Measurements from ENCODE around the gene EIF4H. TPM values are rescaled to one million over a fixed set of nuclear protein-coding genes. Genes with fewer than 3 reads are reported as not detected.
A peak's percentile ranks its signal among the peaks of the same experiment; 100 is the strongest.
"Not testable (repeated sequence)": the region's sequence is repeated elsewhere in the genome, so short reads cannot be mapped to it uniquely, and the experiment has no call there.

EIF4H gene
- total RNA-seq, 1 donor from 2014 or later: 237 TPM

DNA sequence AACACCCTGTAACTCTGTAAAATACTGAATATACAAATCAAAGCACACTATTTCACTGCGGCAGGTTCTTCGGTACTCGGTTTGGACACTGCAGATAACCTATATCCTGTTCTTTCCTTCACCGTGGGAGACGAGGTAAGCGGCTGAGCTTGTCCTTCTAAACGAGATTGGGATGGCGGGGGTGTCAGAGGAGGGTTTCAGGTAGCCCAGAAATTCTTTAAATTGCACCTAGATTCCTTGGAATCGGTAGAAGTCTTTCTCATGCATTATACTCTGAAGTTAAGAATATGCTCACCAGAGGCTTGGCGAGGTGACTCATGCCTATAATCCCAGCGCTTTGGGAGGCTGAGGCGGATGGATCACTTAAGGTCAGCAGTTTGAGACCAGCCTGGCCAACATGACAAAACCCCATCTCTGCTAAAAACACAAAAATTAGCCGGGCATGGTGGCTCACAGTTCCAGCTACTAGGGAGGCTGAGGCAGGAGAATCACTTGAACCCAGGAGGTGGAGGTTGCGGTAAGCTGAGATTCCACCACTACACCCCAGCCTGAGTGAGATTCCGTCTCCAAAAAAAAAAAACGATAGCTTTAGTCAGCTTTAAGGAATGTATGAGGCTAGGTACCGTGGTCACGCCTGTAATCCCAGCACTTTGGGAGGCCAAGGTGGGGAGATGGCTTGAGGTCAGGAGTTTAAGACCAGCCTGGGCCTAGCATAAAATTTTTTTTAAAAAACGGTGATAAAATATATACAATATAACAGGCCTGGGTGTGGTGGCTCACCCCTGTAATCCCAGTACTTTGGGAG, 25.6 kb downstream of the EIF4H start:
- DNase-seq (ENCODE audit: low spot score): no peak

DNA sequence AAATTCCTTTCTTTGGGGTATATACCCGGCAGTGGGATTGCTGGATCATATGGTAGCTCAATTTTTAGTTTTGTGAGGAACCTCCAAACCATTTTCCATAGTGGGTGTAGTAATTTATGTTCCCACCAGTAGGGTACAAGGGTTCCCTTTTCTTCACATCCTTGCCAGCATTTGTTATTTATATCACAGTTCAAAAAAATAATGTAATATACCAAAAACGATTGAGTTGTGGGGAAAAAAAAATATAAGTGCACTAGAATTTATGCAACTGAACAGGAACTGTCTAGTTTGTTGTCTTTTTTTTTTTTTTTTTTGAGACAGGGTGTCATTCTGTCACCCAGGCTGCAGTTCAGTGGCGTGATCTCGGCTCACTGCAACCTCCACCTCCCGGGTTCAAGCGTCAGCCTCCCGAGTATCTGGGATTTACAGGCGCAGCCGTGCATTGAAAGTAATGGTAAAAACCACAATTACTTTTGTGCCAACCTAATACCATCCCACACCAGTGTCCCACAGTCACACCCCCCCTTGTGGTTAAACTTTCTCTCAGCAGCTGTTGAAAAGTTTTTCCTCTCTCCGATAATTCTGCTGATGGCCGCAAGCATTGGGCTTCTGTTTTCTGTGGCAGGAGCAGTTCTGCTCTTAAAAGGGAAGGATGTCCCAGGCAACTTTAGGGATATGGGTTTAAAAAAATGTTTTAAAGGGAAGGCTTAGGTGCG, 28.8 kb downstream of the EIF4H start:
- DNase-seq (ENCODE audit: low spot score): no peak

DNA sequence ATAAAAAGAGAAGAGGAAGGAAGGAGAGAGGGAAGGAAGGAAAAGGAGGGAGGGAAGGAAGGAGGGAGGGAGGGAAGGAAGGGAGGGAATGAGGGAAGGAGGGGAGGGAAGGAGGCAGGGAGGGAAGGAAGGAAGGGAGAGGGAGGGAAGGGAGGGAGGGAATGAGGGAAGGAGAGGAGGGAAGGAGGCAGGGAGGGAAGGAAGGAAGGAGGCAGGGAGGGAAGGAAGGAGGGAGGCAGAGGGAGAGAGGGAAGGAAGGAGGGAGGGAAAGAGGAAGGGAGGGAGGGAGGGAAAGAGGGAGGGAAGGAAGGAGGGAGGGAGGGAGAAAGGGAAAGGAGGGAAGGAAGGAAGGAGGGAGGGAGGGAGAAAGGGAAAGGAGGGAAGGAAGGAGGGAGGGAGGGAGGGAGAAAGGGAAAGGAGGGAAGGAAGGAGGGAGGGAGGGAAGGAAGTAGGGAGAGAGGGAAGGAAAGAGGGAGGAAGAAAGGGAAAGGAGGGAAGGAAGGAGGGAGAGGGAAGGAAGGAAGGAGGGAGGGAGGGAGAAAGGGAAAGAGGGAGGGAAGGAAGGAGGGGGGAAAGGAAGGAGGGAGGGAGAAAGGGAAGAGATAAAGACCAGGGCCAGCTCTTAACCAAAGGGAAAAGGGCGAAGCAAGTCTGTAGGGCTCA, 29.9 kb downstream of the EIF4H start:
- DNase-seq (ENCODE audit: low spot score): no peak

DNA sequence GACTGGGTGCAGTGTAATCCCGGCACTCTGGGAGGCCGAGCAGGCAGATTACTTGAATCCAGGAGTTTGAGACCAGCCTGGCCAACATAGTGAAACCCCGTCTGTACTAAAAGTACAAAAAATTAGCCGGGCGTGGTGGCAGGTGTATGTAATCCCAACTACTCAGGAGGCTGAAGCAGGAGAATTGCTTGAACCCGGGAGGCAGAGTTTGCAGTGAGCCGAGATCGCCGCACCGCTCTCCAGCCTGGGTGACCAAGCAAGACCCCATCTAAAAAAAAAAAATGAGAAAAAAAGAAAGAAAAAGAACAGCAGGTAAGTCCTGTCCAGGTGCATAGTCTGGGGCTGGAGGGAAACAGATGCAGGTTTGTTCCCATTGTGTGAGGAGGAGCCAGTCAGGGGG, 31.9 kb downstream of the EIF4H start:
- DNase-seq (ENCODE audit: low spot score): not testable (repeated sequence)

DNA sequence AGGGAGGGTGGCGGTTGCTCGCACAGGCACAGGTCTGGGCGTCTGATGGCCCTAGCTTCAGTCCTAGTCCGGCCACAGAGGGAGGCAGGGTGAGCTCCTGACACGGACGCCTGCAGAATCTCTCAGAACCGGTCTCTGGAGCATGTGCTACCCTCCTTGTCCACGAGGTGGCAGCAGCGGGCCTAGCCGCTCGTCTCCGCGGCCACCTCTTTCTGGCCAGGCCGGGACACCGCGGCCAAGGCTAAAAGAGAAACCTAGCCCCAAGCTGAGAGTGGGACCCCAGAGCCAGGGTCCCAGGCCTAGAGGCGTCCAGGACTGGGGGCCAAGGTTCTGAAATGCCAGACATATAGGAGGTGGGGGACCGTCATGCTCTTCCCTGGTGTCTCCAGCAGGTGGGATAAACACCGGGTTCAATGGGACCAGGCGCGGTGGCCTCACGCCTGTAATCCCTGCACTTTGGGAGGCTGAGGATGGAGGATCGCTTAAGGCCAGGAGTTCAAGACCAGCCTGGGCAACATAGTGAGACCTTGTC, 32.5 kb downstream of the EIF4H start:
- DNase-seq (ENCODE audit: low spot score): peak; percentile 88

DNA sequence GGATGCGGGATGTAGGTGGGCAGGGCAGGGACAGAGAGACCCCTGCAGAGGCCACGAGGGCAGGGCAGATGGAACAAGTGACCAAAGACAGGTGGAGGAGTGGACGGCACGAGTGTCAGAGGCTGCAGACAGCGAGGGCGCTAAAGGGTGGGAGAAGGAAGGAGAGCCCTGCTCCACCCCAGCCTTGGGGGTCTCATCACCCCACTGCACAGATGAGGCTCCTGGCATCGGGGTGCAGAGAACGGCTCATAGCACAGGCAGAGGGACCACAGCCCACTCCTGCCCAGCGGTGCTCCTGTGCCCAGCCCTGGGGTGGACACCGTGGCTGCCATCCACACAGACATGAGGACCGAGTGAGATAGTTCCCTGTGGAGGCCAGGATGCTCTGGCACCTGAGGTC, 33.4 kb downstream of the EIF4H start:
- DNase-seq (ENCODE audit: low spot score): no peak

DNA sequence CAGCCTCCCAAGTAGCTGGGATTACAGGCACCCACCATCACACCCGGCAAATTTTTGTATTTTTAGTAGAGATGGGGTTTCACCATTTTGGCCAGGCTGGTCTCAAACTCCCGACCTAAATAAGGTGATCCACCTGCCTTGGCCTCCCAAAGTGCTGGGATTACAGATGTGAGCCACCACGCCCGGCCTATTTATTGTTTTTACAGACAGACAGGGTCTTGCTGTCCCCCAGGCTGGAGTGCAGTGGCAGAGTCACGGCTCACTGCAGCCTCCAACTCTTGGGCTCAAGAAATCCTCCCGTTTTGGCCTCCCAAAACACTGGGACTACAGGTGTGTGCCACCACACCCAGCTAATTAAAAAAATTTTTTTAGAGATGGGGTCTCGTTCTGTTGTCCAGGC, 34.1 kb downstream of the EIF4H start:
- not testable (repeated sequence) for DNase-seq (ENCODE audit: low spot score)

DNA sequence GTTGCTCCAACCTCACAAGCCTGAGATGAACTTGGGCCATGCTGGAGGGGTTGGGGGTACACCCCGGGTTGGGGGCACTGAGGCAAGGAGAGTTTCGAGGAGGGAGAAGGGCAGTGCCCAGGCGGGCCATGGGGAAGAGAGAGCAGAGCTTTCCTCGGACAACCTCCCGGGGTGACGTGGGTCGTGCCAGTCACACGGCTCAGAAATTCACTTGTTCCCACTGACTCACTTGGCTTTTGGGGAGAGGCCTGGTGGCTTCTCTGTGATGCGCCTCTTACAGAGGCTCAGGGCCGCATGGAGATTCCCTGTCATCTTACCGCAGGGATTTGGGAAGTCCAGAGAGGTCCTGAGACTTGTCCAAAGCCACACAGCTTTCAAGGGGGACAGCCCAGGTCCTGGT, 38.5 kb downstream of the EIF4H start:
- DNase-seq (ENCODE audit: low spot score): no peak

DNA sequence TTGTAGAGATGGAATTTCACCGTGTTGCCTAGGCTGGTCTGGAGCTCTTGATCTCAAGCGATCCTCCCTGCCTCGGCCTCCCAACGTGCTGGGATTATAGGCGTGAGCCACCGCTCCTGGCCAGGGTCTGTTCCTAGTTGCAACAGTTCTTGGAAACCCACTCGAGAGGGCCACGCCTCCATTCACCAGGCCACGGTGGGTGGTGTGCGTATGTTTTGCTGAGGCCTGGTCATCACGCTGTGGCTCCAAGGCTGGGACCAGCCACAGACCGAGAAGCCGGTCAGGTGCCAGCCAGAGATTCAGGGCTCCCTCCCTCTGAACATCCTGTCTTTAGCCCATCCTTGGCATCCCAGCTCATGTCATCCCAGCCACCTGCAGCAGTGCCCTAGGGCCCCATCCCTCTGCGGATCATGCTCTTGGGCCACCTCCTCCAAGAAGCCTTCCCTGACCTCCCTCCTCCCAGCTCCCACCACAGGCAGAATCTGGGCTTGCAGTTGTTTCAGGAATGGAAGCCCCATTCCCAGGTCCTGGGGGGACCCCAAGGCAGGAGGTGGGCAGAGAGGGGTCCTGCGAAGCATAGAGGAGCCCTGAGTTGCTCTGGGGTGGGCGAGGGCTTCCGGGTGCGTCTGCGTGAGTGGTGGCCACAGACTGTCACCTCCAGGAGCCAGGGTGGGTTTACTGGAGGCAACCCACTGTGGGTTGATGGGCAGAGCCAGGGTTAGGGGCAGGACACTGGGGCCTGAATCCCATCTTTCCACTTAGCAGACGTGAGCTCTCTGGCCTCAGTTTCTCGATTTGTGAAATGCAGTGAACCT, 40.9 kb downstream of the EIF4H start:
- DNase-seq (ENCODE audit: low spot score): no peak

DNA sequence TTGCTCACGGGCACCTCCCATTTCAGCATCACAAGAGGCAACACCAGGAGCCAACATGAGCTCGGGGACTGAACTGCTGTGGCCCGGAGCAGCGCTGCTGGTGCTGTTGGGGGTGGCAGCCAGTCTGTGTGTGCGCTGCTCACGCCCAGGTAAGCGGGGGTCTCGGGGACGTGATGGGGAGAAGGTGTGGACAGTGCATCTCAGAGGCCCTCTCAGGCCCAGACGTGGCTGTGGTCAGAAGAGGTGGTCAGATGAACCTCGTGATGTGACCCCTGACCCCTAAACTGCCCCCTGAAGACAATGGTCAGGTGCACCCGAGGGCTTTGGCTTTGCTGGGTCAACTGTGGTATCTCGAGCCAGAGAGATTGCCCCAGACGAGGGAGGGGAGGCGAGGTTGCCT, 41.8 kb downstream of the EIF4H start:
- no peak for DNase-seq (ENCODE audit: low spot score)

DNA sequence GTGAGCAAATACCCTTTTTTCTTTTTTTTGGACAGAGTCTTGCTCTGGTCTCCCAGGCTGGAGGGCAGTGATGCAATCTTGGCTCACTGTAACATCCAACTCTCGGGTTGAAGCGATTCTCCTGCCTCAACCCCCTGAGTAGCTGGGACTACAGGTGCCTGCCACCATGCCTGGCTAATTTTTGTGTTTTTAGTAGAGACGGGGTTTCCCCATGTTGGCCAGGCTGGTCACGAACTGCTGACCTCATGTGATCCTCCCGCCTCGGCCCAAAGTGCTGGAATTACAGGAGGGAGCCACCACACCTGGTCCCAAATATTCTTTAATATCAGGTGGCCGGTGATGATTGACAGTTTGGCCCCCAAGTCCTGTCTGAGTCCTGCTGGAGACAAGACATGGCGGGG, 42.2 kb downstream of the EIF4H start:
- DNase-seq (ENCODE audit: low spot score): no peak

DNA sequence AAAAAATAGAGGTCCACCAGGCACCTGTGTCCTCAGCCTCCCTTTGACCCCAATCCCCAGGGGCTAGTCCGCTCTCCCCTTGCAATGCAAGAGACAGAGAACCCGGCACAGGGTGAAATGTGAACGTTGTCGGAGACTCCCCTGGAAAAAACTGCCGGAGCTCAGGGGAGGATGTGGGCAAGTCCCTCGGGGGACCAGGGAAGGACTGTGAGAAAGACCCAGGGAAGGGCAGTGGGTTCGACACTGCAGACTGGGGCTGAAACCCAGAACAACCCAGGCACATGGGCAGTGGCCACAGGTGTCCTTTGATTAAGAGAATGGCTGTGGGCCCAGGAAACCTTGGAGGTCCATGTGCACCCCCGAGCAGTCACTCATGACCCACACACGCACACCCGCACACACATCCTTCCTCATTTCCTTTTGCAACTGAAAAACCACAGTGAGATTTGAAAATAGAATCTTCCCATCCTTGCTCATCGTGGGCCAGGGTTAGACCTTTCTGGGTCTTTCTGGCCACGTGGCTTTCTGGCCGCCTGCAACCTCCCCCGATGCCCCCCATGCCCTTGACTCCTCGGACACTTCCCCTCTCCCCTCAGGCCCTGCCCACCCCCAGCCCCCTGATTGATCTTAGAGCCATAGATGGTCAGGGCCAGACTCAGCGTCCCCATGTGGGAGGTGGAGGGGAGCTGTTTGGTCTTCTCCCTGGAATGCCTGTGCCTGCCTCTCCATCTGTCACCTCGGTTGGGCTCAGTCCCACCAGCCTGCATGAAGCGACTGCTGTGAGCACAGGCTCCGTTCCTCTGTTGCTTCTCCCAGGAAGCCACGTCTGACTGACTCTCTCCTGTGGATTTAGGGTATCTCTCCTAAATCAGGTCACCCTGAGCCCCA, 43.5 kb downstream of the EIF4H start:
- DNase-seq (ENCODE audit: low spot score): no peak

DNA sequence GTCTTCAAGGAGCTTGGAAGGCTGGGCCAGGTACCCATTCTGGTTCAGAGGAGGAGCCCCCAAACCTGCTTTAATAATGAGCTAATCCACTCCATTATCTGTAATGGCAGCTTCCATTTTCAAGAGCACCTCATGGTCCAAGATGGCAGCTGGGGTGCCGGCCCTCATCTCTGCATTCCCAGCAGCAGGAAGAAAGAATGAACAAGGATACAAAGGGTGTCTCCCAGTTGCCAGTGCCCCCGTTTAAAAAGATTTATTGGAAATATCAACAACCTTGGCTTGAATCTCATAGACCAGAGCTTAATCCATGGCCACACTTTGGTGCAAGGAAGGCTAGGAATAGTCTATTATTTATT, 44.2 kb downstream of the EIF4H start:
- DNase-seq (ENCODE audit: low spot score): no peak

DNA sequence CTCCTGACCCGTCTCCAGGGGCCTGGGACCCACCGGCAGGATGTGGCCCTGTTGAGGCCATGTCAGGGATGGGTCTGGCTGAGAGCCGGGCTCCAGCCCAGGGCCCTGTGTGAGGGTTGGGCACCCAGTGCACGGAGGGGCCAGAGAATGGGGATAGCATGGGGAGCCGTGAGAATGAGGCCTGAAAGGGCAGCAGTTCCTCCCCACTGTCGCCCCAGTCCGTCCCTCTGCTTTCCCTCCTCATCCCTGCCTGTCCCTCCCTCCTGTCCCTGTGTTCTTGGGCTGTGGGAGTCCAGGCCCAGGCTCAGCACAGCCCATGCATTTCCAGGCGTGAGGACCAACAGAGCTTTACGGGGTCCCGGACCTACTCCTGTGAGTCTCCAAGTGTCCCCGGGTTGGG, 45.3 kb downstream of the EIF4H start:
- no peak for DNase-seq (ENCODE audit: low spot score)

DNA sequence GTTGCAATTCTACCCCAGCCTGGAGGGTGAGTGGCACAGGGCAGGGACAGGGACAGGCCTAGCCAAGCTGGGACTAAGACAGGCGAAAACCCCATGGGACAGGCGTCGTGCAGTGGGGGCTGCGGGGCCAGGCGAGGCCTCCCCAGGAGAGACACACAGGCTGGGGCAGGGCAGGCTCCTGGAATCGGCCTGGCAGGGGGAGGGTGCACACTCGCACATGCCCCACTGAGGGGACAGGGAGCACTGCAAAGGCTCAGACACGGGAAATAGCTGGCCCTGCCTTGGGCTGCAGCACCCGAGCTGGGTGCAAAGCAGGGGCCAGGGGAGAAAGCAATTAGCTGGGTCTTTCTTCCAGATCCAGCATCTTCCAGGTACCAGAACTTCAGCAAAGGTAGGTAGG, 46.1 kb downstream of the EIF4H start:
- DNase-seq (ENCODE audit: low spot score): no peak

DNA sequence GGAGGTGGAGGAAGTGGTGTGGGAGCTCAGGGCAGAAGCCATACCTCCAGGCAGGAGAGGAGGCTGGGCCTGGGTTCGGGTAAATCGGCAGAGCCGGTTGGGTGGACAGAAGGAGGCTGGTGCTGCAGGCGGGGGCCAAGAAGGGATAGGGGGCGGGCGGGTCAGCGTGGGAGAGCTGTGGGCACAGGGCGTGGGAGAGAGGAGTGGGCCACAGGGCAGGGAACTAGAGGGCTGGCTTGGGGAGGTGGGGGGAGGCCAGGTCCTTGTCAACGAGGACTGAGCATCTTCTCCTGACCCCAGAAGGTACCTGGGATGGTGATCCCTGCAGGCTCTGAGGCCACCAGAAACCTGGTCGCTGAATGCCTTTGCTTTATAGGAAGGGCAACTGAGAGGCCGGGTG, 47.6 kb downstream of the EIF4H start:
- no peak for DNase-seq (ENCODE audit: low spot score)

DNA sequence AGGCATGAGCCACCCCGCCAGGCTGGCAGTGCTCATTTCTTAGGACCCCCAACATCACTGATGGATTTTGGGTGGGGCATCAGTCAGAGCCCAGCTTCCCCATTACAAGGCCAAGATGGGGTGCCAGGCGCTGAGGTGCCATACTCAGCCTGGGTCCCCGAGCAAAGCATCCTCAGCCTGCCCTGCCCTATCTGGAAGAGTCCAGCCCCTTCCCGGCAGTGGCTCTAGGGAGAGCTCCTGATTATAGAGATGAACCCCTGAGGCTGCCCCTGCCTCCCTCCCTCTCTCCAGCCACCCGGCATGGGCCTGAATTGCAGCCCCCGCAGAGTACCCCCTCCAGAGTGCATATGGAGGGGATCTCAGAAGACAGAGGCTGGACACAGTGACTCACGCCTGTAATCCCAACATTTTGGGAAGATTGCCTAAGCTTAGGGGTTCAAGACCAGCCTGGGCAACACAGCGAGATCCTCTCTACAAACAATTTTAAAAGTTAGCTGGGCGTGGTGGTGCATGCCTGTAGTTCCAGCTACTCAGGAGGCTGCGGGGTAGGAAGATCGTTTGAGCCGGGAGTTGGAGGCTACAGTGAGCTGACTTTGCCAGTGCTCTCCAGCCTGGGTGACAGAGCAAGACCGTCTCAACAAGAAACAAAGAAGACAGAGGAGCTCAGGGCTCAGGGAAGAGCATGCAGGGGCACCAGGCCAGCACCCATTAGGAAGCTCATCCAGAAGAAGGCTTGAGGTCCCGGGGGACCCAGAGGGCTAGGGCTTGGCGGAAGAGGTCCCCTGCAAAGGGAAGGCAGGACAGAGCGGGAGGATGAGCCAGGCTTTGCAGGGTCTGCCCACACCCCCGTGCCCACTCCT, 48.9 kb downstream of the EIF4H start:
- DNase-seq (ENCODE audit: low spot score): no peak

DNA sequence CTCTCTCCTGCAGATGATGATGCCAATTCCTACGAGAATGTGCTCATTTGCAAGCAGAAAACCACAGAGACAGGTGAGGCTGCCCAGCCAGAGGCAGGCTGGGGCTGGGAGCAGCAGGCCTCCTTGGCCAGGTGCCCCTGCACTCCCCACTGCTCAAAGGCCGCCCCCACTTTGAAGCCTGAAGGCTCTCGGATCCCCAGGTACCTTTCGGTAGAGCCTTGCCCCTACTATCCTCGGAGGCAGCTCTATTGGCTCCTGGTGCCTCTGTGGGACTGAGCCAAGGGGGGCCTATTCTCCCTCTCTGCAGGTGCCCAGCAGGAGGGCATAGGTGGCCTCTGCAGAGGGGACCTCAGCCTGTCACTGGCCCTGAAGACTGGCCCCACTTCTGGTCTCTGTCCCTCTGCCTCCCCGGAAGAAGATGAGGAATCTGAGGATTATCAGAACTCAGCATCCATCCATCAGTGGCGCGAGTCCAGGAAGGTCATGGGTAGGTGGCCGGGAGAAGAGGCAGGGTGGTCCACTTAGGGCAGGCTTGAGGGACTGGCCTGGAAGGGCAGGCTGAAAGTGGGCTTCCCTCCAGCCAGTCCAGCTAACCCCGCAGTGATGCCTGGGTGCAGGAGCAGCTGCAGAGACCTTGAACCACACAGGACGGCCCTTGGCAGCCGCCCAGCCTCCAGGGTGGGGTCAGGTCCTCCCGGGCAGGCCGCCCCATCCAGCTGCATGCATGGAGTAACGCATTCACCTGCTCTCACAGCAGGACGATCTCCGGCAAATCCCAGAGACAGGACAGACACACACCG, 49.8 kb downstream of the EIF4H start:
- DNase-seq (ENCODE audit: low spot score): no peak

DNA sequence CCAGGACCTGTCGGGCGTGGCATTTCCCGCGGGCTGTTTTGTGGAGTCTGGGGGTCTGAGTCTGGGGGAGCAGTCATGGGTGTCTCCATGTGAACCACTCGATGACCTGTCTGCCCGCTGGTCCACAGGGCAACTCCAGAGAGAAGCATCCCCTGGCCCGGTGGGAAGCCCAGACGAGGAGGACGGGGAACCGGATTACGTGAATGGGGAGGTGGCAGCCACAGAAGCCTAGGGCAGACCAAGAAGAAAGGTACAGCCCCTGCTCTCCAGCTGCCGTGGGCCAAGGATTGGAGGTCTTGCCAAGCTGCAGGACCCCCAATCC, 50.3 kb downstream of the EIF4H start:
- DNase-seq (ENCODE audit: low spot score): no peak

Data from ureter (tissue), 1 donor.